ENCODE data around the gene CPNE5.

DNA sequence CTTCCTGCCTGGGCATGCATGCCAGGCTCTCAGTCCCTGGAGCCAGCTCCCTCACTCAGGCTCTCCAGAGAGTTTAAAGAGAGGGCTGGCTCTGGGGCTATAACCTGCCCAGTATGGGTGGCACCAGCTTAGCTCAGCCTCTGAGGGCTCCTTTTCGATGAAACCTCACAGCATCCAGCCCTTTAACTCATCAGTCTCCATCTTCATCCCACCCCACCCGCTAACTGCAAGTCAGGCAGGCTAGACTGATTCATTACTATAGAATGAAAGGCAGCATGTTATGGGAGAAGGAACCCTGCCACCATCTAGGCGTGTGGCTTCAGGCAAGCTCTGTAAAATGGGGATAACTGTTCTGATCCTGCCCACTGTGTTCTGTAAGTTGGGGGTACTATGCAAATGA lies 88.2 kb downstream of the CPNE5 start:
- TF ChIP-seq, protein P1, sequence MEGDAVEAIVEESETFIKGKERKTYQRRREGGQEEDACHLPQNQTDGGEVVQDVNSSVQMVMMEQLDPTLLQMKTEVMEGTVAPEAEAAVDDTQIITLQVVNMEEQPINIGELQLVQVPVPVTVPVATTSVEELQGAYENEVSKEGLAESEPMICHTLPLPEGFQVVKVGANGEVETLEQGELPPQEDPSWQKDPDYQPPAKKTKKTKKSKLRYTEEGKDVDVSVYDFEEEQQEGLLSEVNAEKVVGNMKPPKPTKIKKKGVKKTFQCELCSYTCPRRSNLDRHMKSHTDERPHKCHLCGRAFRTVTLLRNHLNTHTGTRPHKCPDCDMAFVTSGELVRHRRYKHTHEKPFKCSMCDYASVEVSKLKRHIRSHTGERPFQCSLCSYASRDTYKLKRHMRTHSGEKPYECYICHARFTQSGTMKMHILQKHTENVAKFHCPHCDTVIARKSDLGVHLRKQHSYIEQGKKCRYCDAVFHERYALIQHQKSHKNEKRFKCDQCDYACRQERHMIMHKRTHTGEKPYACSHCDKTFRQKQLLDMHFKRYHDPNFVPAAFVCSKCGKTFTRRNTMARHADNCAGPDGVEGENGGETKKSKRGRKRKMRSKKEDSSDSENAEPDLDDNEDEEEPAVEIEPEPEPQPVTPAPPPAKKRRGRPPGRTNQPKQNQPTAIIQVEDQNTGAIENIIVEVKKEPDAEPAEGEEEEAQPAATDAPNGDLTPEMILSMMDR (conservative IDR thresholded peaks at IDR 0.05; ENCODE audit: low read length), result no peak
- TF ChIP-seq EZH2phosphoT487 (IDR thresholded peaks at IDR 0.05; ENCODE audit: borderline replicate concordance), result no peak

Data from Loucy (cell line).